ENCODE measurements around the gene DAP. TPM values are rescaled to one million over a fixed set of nuclear protein-coding genes. Genes with fewer than 3 reads are reported as not detected.

Gene DAP
- total and polyA plus RNA-seq, 2 experiments from 2014 or later: 35.7 to 37.6 TPM

- TF ChIP-seq CREB1 (CRISPR knock-in tag; IDR thresholded peaks at IDR 0.05; ENCODE audit: low read depth) (no peak), POLR2AphosphoS5 (IDR thresholded peaks at IDR 0.05; ENCODE audit: low read depth) (no peak)
- TF ChIP-seq, protein P1, sequence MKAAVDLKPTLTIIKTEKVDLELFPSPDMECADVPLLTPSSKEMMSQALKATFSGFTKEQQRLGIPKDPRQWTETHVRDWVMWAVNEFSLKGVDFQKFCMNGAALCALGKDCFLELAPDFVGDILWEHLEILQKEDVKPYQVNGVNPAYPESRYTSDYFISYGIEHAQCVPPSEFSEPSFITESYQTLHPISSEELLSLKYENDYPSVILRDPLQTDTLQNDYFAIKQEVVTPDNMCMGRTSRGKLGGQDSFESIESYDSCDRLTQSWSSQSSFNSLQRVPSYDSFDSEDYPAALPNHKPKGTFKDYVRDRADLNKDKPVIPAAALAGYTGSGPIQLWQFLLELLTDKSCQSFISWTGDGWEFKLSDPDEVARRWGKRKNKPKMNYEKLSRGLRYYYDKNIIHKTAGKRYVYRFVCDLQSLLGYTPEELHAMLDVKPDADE (IDR thresholded peaks at IDR 0.05): no peak
Measured at GRCh38 chr5:10708189-10708944, 52.7 kb downstream of the DAP start (continued).

- Histone ChIP-seq H3K4me1 (ENCODE audit: insufficient read depth) (peaks cover 6% of the 10 kb centered on the region), H2AFZ (no peak overlapping the region), H3K36me3 (ENCODE audit: insufficient read depth) (no peaks in the 10 kb centered on the region), H3K4me3 (no peak overlapping the region), H3K4me2 (no peak overlapping the region), H3F3A (replicated peaks; ENCODE audit: low read depth) (no peaks in the 10 kb centered on the region), H3K27me3 (ENCODE audit: insufficient read depth) (no peaks in the 10 kb centered on the region), H3K79me2 (replicated peaks; ENCODE audit: insufficient read depth) (no peaks in the 10 kb centered on the region; the same call in 1 of the 2 replicates), H3K27ac (ENCODE audit: low read depth) (no peak overlapping the region), H3K9me2 (ENCODE audit: insufficient read depth) (no peaks in the 10 kb centered on the region), H4K20me1 (replicated peaks; ENCODE audit: insufficient read depth) (peaks cover 8% of the 10 kb centered on the region)
- peaks cover 18% of the 10 kb centered on the region for H3K27me3 Mint-ChIP-seq (ENCODE audit: insufficient read depth, low read depth, poor library complexity)
- H3K36me3 Mint-ChIP-seq (ENCODE audit: low read depth): no peaks in the 10 kb centered on the region
- peaks cover 39% of the 10 kb centered on the region for H3K4me1 Mint-ChIP-seq
- no peaks in the 10 kb centered on the region for H3K9me3 Mint-ChIP-seq
- ATAC-seq (no peak), DNase-seq (ENCODE audit: low spot score) (no peak)
- peak overlapping the region; percentile 26; the same call in 1 of the 2 replicates for H3K27ac Mint-ChIP-seq
- H3K4me3 Mint-ChIP-seq: no peak overlapping the region
- TF ChIP-seq EZH2phosphoT487 (IDR thresholded peaks at IDR 0.05; ENCODE audit: unreplicated experiment) (no peak), REST (IDR thresholded peaks at IDR 0.05; ENCODE audit: unreplicated experiment) (no peak), NANOG (IDR thresholded peaks at IDR 0.05; ENCODE audit: borderline replicate concordance) (no peak)
- TF ChIP-seq, protein P2, sequence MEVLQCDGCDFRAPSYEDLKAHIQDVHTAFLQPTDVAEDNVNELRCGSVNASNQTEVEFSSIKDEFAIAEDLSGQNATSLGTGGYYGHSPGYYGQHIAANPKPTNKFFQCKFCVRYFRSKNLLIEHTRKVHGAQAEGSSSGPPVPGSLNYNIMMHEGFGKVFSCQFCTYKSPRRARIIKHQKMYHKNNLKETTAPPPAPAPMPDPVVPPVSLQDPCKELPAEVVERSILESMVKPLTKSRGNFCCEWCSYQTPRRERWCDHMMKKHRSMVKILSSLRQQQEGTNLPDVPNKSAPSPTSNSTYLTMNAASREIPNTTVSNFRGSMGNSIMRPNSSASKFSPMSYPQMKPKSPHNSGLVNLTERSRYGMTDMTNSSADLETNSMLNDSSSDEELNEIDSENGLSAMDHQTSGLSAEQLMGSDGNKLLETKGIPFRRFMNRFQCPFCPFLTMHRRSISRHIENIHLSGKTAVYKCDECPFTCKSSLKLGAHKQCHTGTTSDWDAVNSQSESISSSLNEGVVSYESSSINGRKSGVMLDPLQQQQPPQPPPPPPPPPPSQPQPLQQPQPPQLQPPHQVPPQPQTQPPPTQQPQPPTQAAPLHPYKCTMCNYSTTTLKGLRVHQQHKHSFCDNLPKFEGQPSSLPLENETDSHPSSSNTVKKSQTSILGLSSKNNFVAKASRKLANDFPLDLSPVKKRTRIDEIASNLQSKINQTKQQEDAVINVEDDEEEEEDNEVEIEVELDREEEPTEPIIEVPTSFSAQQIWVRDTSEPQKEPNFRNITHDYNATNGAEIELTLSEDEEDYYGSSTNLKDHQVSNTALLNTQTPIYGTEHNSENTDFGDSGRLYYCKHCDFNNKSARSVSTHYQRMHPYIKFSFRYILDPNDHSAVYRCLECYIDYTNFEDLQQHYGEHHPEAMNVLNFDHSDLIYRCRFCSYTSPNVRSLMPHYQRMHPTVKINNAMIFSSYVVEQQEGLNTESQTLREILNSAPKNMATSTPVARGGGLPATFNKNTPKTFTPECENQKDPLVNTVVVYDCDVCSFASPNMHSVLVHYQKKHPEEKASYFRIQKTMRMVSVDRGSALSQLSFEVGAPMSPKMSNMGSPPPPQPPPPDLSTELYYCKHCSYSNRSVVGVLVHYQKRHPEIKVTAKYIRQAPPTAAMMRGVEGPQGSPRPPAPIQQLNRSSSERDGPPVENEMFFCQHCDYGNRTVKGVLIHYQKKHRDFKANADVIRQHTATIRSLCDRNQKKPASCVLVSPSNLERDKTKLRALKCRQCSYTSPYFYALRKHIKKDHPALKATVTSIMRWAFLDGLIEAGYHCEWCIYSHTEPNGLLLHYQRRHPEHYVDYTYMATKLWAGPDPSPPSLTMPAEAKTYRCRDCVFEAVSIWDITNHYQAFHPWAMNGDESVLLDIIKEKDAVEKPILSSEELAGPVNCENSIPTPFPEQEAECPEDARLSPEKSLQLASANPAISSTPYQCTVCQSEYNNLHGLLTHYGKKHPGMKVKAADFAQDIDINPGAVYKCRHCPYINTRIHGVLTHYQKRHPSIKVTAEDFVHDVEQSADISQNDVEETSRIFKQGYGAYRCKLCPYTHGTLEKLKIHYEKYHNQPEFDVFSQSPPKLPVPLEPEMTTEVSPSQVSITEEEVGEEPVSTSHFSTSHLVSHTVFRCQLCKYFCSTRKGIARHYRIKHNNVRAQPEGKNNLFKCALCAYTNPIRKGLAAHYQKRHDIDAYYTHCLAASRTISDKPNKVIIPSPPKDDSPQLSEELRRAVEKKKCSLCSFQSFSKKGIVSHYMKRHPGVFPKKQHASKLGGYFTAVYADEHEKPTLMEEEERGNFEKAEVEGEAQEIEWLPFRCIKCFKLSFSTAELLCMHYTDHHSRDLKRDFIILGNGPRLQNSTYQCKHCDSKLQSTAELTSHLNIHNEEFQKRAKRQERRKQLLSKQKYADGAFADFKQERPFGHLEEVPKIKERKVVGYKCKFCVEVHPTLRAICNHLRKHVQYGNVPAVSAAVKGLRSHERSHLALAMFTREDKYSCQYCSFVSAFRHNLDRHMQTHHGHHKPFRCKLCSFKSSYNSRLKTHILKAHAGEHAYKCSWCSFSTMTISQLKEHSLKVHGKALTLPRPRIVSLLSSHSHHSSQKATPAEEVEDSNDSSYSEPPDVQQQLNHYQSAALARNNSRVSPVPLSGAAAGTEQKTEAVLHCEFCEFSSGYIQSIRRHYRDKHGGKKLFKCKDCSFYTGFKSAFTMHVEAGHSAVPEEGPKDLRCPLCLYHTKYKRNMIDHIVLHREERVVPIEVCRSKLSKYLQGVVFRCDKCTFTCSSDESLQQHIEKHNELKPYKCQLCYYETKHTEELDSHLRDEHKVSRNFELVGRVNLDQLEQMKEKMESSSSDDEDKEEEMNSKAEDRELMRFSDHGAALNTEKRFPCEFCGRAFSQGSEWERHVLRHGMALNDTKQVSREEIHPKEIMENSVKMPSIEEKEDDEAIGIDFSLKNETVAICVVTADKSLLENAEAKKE (CRISPR knock-in tag; IDR thresholded peaks at IDR 0.05): no peak
- TF ChIP-seq, protein P1 (IDR thresholded peaks at IDR 0.05): no peak
Measured at GRCh38 chr5:10707198-10708142, 53.6 kb downstream of the DAP start.
